HEK293T (cell line): ENCODE data around the gene DAPP1.

Experiments
- CTCF ChIA-PET: fragments of 350-600 bp; formaldehyde crosslinking; extraction: SDS; loops from one replicate; lab custom pipeline; 2021; ENCODE audit warnings: antibody characterized with exemption, inconsistent platforms; lab: Yijun Ruan, JAX
- POLR2A ChIA-PET: fragments of 350-600 bp; formaldehyde crosslinking; extraction: SDS; loops from one replicate; lab custom pipeline; 2020; ENCODE audit warnings: antibody characterized with exemption, inconsistent platforms; lab: Yijun Ruan, JAX
- DNase-seq: peaks from one replicate; pipeline ENCODE4 v3.0.0; 2012; ENCODE audit warnings: mixed read lengths; ENCODE audit errors: extremely low spot score
- ARNT ChIP-seq: fragments of 450-650 bp; IDR thresholded peaks from 2 replicates; pipeline ENCODE4 v1.6.1; 2017; ENCODE audit warnings: mild to moderate bottlenecking
- BHLHE40 ChIP-seq: fragments of 450-650 bp; IDR thresholded peaks from 2 replicates; pipeline ENCODE4 v1.6.1; 2016; ENCODE audit warnings: mild to moderate bottlenecking, moderate library complexity, borderline replicate concordance
- CTBP1 ChIP-seq: fragments of 450-650 bp; IDR thresholded peaks from 2 replicates; pipeline ENCODE4 v1.6.1; 2016; ENCODE audit warnings: borderline replicate concordance
- ELF4 ChIP-seq: fragments of 450-650 bp; IDR thresholded peaks from 2 replicates; pipeline ENCODE4 v1.6.1; 2017; ENCODE audit warnings: antibody characterized with exemption
- FOXA1 ChIP-seq: fragments of 450-650 bp; IDR thresholded peaks from 2 replicates; pipeline ENCODE4 v1.6.1; 2016; ENCODE audit warnings: mild to moderate bottlenecking
- FOXK2 ChIP-seq: fragments of 450-650 bp; IDR thresholded peaks from 2 replicates; pipeline ENCODE4 v1.6.1; 2016; ENCODE audit warnings: mild to moderate bottlenecking
- FOXM1 ChIP-seq: fragments of 450-650 bp; IDR thresholded peaks from 2 replicates; pipeline ENCODE4 v1.6.1; 2017; ENCODE audit warnings: mild to moderate bottlenecking, borderline replicate concordance
- HDGF ChIP-seq: fragments of 450-650 bp; IDR thresholded peaks from 2 replicates; pipeline ENCODE4 v1.6.1; 2017; ENCODE audit warnings: antibody characterized with exemption, borderline replicate concordance
- L3MBTL2 ChIP-seq: fragments of 450-650 bp; conservative IDR thresholded peaks from 2 replicates; pipeline ENCODE4 v1.6.1; 2016; ENCODE audit warnings: mild to moderate bottlenecking
- LEF1 ChIP-seq: fragments of 450-650 bp; IDR thresholded peaks from 2 replicates; pipeline ENCODE4 v1.6.1; 2017; ENCODE audit warnings: mild to moderate bottlenecking, borderline replicate concordance
- NFRKB ChIP-seq: fragments of 450-650 bp; IDR thresholded peaks from 2 replicates; pipeline ENCODE4 v1.6.1; 2016; ENCODE audit warnings: mild to moderate bottlenecking, moderate library complexity
- SP1 ChIP-seq: fragments of 450-650 bp; IDR thresholded peaks from 2 replicates; pipeline ENCODE4 v1.6.1; 2017
- SUZ12 ChIP-seq: fragments of 450-650 bp; IDR thresholded peaks from 2 replicates; pipeline ENCODE4 v1.6.1; 2016; ENCODE audit warnings: mild to moderate bottlenecking
- TARDBP ChIP-seq: fragments of 450-650 bp; IDR thresholded peaks from 2 replicates; pipeline ENCODE4 v1.6.1; 2016
- ZNF384 ChIP-seq: fragments of 450-650 bp; IDR thresholded peaks from 2 replicates; pipeline ENCODE4 v1.6.1; 2016
- TF ChIP-seq, protein P1 (sequence below): fragments of 450-650 bp; IDR thresholded peaks from 2 replicates; pipeline ENCODE4 v1.6.1; 2016

DAPP1 gene

GRCh38 chr4:99863804-99864203, 47.2 kb downstream of the DAPP1 start:
- DNase-seq, result no peak
- TF ChIP-seq FOXK2 (no peak), FOXA1 (no peak), ZNF384 (no peak), SP1 (no peak), SUZ12 (no peak), NFRKB (no peak), BHLHE40 (no peak), HDGF (no peak), FOXM1 (no peak)
- ChIA-PET CTCF (no interaction called here), POLR2A (interaction anchor here (0.9 kb wide), 1 partner anchor 31 kb away, joined by 3 read pairs; the partner anchor contains the start of gene LAMTOR3)

DNA sequence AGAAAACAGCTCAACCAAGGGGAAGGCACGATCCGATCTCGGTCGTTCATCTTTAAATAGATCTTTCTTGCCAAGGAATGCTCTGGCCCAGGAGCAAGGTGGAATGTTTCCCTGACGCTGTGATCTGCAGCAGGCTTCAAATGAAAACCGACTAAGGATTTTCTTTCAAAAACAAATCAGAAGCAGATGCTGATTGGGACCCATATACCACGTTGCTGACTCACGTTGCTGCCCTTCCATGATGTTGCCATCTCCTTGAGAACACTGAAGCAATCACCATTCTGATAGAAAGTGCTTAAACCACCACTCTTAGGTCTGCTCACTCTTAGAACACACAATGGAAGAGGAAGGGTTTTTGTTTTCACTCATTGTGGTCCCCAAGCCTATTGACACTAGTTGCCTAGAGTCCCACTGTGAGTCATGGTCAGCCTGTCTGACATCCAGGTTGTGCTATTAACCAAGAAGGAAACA, 51.5 kb downstream of the DAPP1 start:
- TF ChIP-seq FOXK2, result no peak
- no peak for TF ChIP-seq SP1
- TF ChIP-seq HDGF, result no peak
- TF ChIP-seq FOXM1, result no peak
- no peak for TF ChIP-seq LEF1
- TF ChIP-seq ZNF384, result no peak
- TF ChIP-seq NFRKB, result no peak
- no peak for TF ChIP-seq ARNT
- TF ChIP-seq CTBP1, result no peak
- no peak for TF ChIP-seq L3MBTL2
- TF ChIP-seq, protein P1, sequence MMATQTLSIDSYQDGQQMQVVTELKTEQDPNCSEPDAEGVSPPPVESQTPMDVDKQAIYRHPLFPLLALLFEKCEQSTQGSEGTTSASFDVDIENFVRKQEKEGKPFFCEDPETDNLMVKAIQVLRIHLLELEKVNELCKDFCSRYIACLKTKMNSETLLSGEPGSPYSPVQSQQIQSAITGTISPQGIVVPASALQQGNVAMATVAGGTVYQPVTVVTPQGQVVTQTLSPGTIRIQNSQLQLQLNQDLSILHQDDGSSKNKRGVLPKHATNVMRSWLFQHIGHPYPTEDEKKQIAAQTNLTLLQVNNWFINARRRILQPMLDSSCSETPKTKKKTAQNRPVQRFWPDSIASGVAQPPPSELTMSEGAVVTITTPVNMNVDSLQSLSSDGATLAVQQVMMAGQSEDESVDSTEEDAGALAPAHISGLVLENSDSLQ, result no peak
- no peak for TF ChIP-seq BHLHE40
- TF ChIP-seq TARDBP, result no peak
- no peak for DNase-seq
- POLR2A ChIA-PET, result interaction anchor here (0.6 kb wide), 1 partner anchor 27 kb away, joined by 3 read pairs; no protein-coding TSS in a partner anchor
- CTCF ChIA-PET, result no interaction called here

- ChIA-PET CTCF (no interaction called here), POLR2A (no interaction called here)
- TF ChIP-seq CTBP1, result no peak
- no peak for TF ChIP-seq ZNF384
- no peak for TF ChIP-seq ELF4
- TF ChIP-seq BHLHE40, result no peak
- DNase-seq, result no peak
Measured at GRCh38 chr4:99872570-99872969, 55.9 kb downstream of the DAPP1 start.

- POLR2A ChIA-PET, result no interaction called here
- no peak for DNase-seq
- TF ChIP-seq ELF4 (no peak), NFRKB (no peak), HDGF (no peak), SUZ12 (no peak), SP1 (no peak), ARNT (no peak)
- CTCF ChIA-PET, result no interaction called here
Measured at GRCh38 chr4:99875071-99875470, 58.4 kb downstream of the DAPP1 start.

DNA sequence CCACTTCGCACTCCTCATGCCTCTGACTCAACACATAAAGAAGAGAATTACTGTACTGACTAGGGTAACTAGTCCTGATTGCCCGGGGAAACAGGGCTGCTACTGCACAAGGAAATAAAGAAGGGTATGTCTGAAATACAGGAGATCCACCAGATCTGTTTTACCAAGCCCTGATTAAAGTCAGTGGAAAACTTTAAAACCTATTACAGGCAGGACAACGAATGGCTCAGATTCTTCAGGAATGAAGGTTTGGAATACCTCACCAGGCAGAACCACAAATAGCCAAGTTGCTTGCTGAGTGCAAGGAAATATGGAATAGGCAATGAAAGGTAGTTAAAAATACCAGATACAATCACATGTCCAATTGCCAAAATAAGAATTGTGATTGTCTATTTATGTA, 60.3 kb downstream of the DAPP1 start:
- TF ChIP-seq ARNT, result no peak
- TF ChIP-seq CTBP1, result no peak
- no peak for TF ChIP-seq FOXK2
- no peak for DNase-seq
- POLR2A ChIA-PET, result no interaction called here
- CTCF ChIA-PET, result no interaction called here

GRCh38 chr4:99878604-99879003, 62.0 kb downstream of the DAPP1 start:
- ChIA-PET CTCF (no interaction called here), POLR2A (interaction anchor here (0.6 kb wide), 1 partner anchor 70 kb away, joined by 3 read pairs; no protein-coding TSS in a partner anchor)
- no peak for TF ChIP-seq HDGF
- no peak for TF ChIP-seq NFRKB
- TF ChIP-seq BHLHE40, result no peak
- no peak for TF ChIP-seq L3MBTL2
- TF ChIP-seq ARNT, result no peak
- TF ChIP-seq ELF4, result no peak
- no peak for TF ChIP-seq FOXA1
- no peak for TF ChIP-seq SUZ12
- no peak for TF ChIP-seq FOXM1
- no peak for TF ChIP-seq LEF1
- TF ChIP-seq CTBP1, result no peak
- no peak for TF ChIP-seq FOXK2
- TF ChIP-seq, protein P1, result no peak
- no peak for TF ChIP-seq SP1
- TF ChIP-seq ZNF384, result no peak
- TF ChIP-seq TARDBP, result no peak
- DNase-seq, result no peak

GRCh38 chr4:99879458-99879857, 62.8 kb downstream of the DAPP1 start:
- DNase-seq, result no peak
- ChIA-PET CTCF (no interaction called here), POLR2A (interaction anchor here (0.6 kb wide), 1 partner anchor 70 kb away, joined by 3 read pairs; no protein-coding TSS in a partner anchor)
- no peak for TF ChIP-seq ZNF384
- TF ChIP-seq NFRKB, result no peak
- TF ChIP-seq CTBP1, result no peak
- no peak for TF ChIP-seq L3MBTL2
- no peak for TF ChIP-seq SUZ12
- TF ChIP-seq FOXM1, result no peak
- no peak for TF ChIP-seq FOXK2
- no peak for TF ChIP-seq ELF4
- TF ChIP-seq, protein P1, result no peak
- TF ChIP-seq LEF1, result no peak
- TF ChIP-seq HDGF, result no peak
- TF ChIP-seq FOXA1, result no peak
